Common myeloid progenitor, CD34-positive (primary cell): ENCODE results near the gene PRDM16.
A peak's percentile ranks its signal among the peaks of the same experiment; 100 is the strongest.

Experiments used
- CTCF ChIA-PET: fragments of 350-600 bp; sonication (Branson Sonifier 250); formaldehyde crosslinking; loops from one replicate; lab custom pipeline; 2021; ENCODE audit warnings: antibody characterized with exemption; lab: Charles Lee
- POLR2A ChIA-PET: fragments of 350-600 bp; sonication (Branson Sonifier 250); formaldehyde crosslinking; loops from one replicate; lab custom pipeline; 2021; ENCODE audit warnings: antibody characterized with exemption; lab: Charles Lee
- DNase-seq, 3 donors: peaks; one replicate each; pipeline versions ENCODE4 v3.0.0 to v3.0.0-alpha.2; 2013
- H3K27ac ChIP-seq, 2 experiments: 1 replicate in 1 of 2; 2 replicates in 1 of 2; pipeline ENCODE4 v1.7.0; 2013; ENCODE audit warnings: inconsistent platforms in 2 of 2, low read length in 2 of 2, mild to moderate bottlenecking in 2 of 2, low read depth in 1 of 2, moderate library complexity in 1 of 2; ENCODE audit not compliant: severe bottlenecking in 2 of 2, insufficient read depth in 1 of 2, poor library complexity in 1 of 2
- H3K27me3 ChIP-seq, 5 experiments: replicated peaks in 2 of 5; 1 replicate in 3 of 5; 2 replicates in 2 of 5; pipeline versions ENCODE4 v1.6.1 to v1.7.0; 2013; ENCODE audit warnings: low read length in 4 of 5, mild to moderate bottlenecking in 2 of 5, moderate library complexity in 2 of 5, inconsistent platforms in 1 of 5; ENCODE audit not compliant: insufficient read depth in 5 of 5, control insufficient read depth in 4 of 5
- H3K36me3 ChIP-seq, 4 experiments: 1 replicate in 2 of 4; 2 replicates in 2 of 4; pipeline versions ENCODE4 v1.6.1 to v1.7.0; 2013; ENCODE audit warnings: low read length in 3 of 4, control low read depth in 1 of 4, mild to moderate bottlenecking in 1 of 4; ENCODE audit not compliant: control insufficient read depth in 4 of 4, insufficient read depth in 4 of 4
- H3K4me1 ChIP-seq, 4 experiments: 1 replicate in 3 of 4; 2 replicates in 1 of 4; pipeline versions ENCODE4 v1.6.1 to v1.7.1; 2013; ENCODE audit warnings: low read length in 3 of 4, mild to moderate bottlenecking in 3 of 4, control low read depth in 1 of 4, inconsistent platforms in 1 of 4, moderate library complexity in 1 of 4; ENCODE audit not compliant: control insufficient read depth in 4 of 4, insufficient read depth in 4 of 4; ENCODE audit errors: control extremely low read depth in 1 of 4
- H3K4me3 ChIP-seq, 7 experiments: 1 replicate in 4 of 7; 2 replicates in 3 of 7; pipeline versions ENCODE4 v1.5.1 to v1.7.0; 2013; ENCODE audit warnings: mild to moderate bottlenecking in 7 of 7, low read length in 6 of 7, moderate library complexity in 6 of 7, inconsistent platforms in 2 of 7, low read depth in 2 of 7, control low read depth in 1 of 7; ENCODE audit not compliant: insufficient read depth in 4 of 7, control insufficient read depth in 1 of 7; ENCODE audit errors: extremely low read depth in 1 of 7
- H3K9me3 ChIP-seq, 5 experiments: 1 replicate in 4 of 5; 2 replicates in 1 of 5; pipeline versions ENCODE4 v1.6.1 to v1.7.1; 2013; ENCODE audit warnings: low read length in 4 of 5, mild to moderate bottlenecking in 2 of 5, inconsistent platforms in 1 of 5, low read depth in 1 of 5, moderate library complexity in 1 of 5; ENCODE audit not compliant: control insufficient read depth in 4 of 5, insufficient read depth in 2 of 5; ENCODE audit errors: control extremely low read depth in 1 of 5
- WGBS: methylation state at CpG from one replicate; pipeline ENCODE4 v1.1.5; 2013; ENCODE audit not compliant: insufficient coverage; 5-methylcytosine and 5-hydroxymethylcytosine counted together

PRDM16 gene

GRCh38 chr1:3184666-3185065, 115.7 kb downstream of the PRDM16 start:
- WGBS, result 87% methylated on average over 19 of the region's 20 CpGs
- DNase-seq, result peak in 2 of 3 donors; percentile 46 to 58
- peaks cover 0 to 65% (median 49%) of the 10 kb centered on the region in 4 experiments for H3K4me1 ChIP-seq
- H3K27ac ChIP-seq, result no peak overlapping the region
- H3K27me3 ChIP-seq, result no peaks in the 10 kb centered on the region
- no peaks in the 10 kb centered on the region for H3K9me3 ChIP-seq
- POLR2A ChIA-PET, result no interaction called here
- H3K36me3 ChIP-seq, result peaks cover 0 to 2% (median 0%) of the 10 kb centered on the region in 4 experiments
- CTCF ChIA-PET, result no interaction called here
- peak overlapping the region in 1 of 7 experiments; percentile 19 for H3K4me3 ChIP-seq

DNA sequence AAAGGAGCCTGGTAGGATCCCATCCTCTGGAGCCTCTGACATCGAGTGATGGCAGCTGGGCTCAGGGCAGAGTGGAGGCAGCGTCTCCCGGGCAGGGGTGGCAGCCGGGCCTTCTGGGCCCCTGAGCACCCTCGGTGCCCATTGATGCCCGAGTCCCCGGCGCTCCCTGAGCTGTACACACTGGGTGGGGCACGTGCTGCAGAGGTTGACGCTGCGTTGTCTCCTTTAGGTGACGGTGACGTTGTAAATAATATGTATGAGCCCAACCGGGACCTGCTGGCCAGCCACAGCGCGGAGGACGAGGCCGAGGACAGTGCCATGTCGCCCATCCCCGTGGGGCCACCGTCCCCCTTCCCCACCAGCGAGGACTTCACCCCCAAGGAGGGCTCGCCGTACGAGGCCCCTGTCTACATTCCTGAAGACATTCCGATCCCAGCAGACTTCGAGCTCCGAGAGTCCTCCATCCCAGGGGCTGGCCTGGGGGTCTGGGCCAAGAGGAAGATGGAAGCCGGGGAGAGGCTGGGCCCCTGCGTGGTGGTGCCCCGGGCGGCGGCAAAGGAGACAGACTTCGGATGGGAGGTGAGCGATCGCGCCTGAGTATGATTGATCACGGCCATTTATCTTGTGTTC, 117.0 kb downstream of the PRDM16 start:
- Histone ChIP-seq H3K27me3 (no peaks in the 10 kb centered on the region), H3K36me3 (peaks cover 0 to 4% (median 0%) of the 10 kb centered on the region in 4 experiments), H3K27ac (no peak overlapping the region), H3K4me1 (peaks cover 0 to 64% (median 49%) of the 10 kb centered on the region in 4 experiments), H3K4me3 (no peak overlapping the region), H3K9me3 (peaks cover 0 to 2% (median 0%) of the 10 kb centered on the region in 5 experiments)
- ChIA-PET CTCF (interaction anchor here (1.8 kb wide), 1 partner anchor 11 kb away, joined by 4 read pairs; no protein-coding TSS in a partner anchor), POLR2A (no interaction called here)
- WGBS, result 97% methylated on average over 36 of the region's 38 CpGs
- no peak for DNase-seq

DNA sequence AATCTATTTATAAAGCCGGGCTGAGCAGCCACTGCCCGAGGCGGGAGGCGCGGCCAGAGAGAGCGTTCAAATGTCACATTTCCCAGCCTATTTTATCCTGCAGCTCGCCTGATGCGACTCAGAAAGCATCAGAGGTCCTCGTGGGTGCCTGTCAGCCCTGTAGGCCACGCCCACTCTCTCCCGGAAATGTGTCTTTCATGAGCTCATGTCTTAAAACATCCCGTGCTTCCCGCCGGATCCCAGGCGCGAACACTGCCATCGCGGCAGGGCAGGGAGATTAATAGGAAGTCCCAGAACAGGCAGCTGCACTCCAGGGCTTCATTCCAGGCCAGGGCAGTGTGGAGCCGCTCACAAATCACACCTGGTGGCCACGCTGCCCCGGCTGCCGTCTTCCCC, 117.5 kb downstream of the PRDM16 start:
- Histone ChIP-seq H3K27ac (no peak overlapping the region), H3K9me3 (peaks cover 0 to 7% (median 5%) of the 10 kb centered on the region in 5 experiments), H3K36me3 (peaks cover 0 to 4% (median 2%) of the 10 kb centered on the region in 4 experiments), H3K27me3 (no peaks in the 10 kb centered on the region), H3K4me1 (peaks cover 0 to 59% (median 47%) of the 10 kb centered on the region in 4 experiments), H3K4me3 (no peak overlapping the region)
- POLR2A ChIA-PET, result no interaction called here
- DNase-seq, result no peak
- CTCF ChIA-PET, result interaction anchor here (0.9 to 1.8 kb wide), 3 partner anchors 10 to 15 kb away, joined by 3 to 4 read pairs (median 4); no protein-coding TSS in a partner anchor
- 99% methylated on average over 18 of the region's 22 CpGs for WGBS

DNA sequence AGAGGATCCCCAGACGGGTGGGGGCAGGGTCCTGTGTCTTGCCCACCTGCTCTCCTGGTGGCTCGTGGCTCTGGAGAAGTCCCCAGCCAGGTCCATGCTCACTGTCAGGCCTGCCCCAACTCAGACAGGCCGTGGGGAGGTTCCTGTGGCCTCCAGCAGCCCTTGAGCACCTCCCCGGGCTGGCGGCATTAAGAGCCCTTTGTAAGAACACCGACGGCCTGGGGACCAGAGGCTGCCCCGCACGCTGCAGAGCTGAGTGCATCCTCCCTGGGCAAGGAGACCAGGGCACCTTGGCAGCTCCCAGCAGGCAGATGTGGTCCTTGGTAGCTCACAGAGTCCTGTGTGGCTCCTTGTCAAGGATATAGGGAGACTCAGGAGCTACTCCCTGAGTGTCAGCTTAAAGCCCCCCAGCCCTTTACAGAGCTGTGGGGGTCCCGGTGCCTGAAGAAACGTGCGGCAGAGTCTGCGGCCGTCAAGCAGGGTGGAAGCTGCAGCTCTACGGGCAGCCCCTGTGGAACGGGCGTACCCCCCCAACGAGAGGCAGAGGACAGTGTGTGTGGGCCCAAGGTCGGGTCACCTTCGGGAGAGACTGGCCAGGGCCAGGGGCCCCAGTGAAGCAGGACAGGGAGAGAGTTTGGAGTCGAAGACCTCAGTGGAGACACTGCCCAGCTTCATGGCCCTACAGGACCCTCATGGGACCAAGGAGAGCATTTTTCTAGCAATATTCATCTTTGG, 118.6 kb downstream of the PRDM16 start:
- Histone ChIP-seq H3K9me3 (peaks cover 0 to 16% (median 9%) of the 10 kb centered on the region in 5 experiments), H3K27me3 (no peaks in the 10 kb centered on the region), H3K36me3 (peaks cover 0 to 6% (median 2%) of the 10 kb centered on the region in 4 experiments), H3K4me1 (peaks cover 0 to 50% (median 36%) of the 10 kb centered on the region in 4 experiments), H3K27ac (no peak overlapping the region), H3K4me3 (no peak overlapping the region)
- DNase-seq, result no peak
- WGBS, result 93% methylated on average over 20 of the region's 21 CpGs
- ChIA-PET CTCF (interaction anchor here (0.6 to 1.8 kb wide), 5 partner anchors 9 to 37 kb away, joined by 3 to 4 read pairs (median 3); no protein-coding TSS in a partner anchor), POLR2A (no interaction called here)

DNA sequence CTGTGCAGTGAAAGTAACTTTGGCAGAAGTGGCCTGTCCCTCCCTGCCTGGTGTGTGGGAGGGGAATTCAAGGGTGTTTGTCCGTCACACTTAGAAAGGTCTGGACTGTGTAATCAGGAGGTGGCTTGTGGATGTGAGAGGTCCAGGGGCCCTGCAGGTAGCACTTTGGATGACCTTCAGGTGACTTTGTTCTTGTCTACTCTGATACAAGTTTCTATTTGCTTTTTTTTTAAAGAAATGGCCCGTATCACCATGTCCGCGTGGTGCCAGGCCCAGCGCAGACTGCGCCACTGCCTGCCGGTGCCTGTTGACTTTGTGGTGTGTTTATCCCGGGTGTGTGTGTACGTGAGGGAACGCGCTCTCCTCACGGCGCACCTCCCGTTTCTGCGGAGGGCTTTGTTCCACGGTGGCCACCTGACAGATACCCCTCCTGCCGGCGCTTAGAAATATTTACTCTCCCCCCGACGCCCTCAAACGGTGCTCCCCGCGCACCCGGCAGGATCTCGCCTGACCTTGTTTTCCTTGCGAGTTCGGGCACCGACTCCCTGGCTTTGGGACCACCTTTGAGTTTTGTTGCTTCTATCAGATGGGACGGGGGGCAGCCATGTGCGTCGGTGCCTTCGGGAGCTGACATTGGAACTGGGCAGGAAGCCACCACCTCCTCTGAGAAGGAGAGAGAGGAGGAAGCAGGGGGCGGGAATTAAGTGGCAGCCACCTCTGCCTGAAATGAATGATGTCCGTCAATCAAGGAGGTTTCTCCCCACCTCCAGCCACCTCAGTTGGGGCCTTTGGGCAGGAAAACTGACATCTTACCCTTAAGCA, 119.4 kb downstream of the PRDM16 start:
- Histone ChIP-seq H3K4me1 (peaks cover 0 to 43% (median 28%) of the 10 kb centered on the region in 4 experiments), H3K36me3 (peaks cover 0 to 6% (median 2%) of the 10 kb centered on the region in 4 experiments), H3K27ac (peak overlapping the region in 1 of 2 experiments; percentile 17), H3K27me3 (no peaks in the 10 kb centered on the region), H3K9me3 (peaks cover 0 to 16% (median 9%) of the 10 kb centered on the region in 5 experiments), H3K4me3 (peak overlapping the region in 2 of 7 experiments; percentile 3 to 14)
- POLR2A ChIA-PET, result interaction anchor here (0.6 to 0.7 kb wide), 2 partner anchors 19 to 41 kb away, joined by 3 to 4 read pairs; no protein-coding TSS in a partner anchor
- DNase-seq, result no peak
- CTCF ChIA-PET, result interaction anchor here (0.6 to 1.6 kb wide), 3 partner anchors 13 to 38 kb away, joined by 3 to 4 read pairs (median 3); no protein-coding TSS in a partner anchor
- WGBS, result 68% methylated on average over 33 of the region's 34 CpGs

DNA sequence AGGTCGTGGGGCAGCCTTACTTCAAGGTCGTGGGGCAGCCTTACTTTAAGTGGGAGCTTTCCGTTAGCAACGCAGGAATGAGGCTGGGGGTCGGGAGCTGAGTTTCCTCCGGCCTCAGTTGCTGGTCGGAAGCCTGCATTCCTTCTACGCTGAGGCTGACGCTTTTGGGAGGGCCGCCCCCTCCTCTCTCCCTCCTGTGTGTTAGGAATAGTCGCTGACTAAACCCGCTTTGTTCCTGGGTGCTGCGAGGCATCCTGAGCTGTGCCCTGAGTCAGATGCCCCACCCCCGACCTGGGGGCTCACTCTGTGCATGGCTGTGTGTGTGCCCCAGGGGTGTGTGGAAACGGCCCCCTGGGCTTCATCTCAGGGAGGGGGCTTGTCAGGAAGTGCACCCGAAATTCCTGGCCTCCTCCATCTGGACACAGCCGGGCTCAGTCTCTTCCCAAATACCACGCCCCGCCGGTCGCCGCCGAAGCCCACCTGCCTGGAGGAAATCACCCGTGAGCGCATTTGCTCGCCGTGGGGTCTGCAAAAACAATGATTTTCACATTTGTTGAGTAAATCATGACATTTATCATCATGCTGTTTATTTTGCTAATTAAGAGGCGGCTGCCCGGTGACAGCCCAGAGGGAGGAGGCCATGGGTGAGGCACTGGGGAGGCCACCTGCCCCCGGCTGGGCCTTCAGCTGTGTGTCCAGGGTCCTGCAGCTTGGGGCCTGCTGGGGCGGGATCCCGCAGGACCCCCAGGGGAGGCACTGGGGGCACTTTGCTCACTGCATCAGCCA, 121.4 kb downstream of the PRDM16 start:
- H3K36me3 ChIP-seq, result peaks cover 0 to 6% (median 4%) of the 10 kb centered on the region in 4 experiments
- peaks cover 0 to 16% (median 9%) of the 10 kb centered on the region in 5 experiments for H3K9me3 ChIP-seq
- no peaks in the 10 kb centered on the region for H3K27me3 ChIP-seq
- WGBS, result 95% methylated on average over 29 of the region's 32 CpGs
- ChIA-PET CTCF (no interaction called here), POLR2A (no interaction called here)
- H3K4me3 ChIP-seq, result no peak overlapping the region
- peaks cover 0 to 22% (median 9%) of the 10 kb centered on the region in 4 experiments for H3K4me1 ChIP-seq
- no peak for DNase-seq
- no peak overlapping the region for H3K27ac ChIP-seq
